Loucy (cell line): ENCODE results near the gene TLE2.

ENCODE experiments used
- H2AFZ ChIP-seq: fragments of 200-600 bp; sonication (generic); 2 replicates; pipeline ENCODE4 v1.6.0; 2016; ENCODE audit warnings: antibody characterized with exemption, mild to moderate bottlenecking, low read length, moderate library complexity
- H3F3A ChIP-seq: fragments of 200-600 bp; 2 replicates; pipeline ENCODE4 v1.6.0; 2016; ENCODE audit warnings: antibody characterized with exemption, low read depth, mild to moderate bottlenecking
- H3K27me3 ChIP-seq: fragments of 200-600 bp; sonication (generic); 2 replicates; pipeline ENCODE4 v1.6.1; 2014; ENCODE audit warnings: low read length, mild to moderate bottlenecking; ENCODE audit not compliant: insufficient read depth, poor library complexity, severe bottlenecking
- H3K36me3 ChIP-seq: fragments of 200-600 bp; sonication (generic); 2 replicates; pipeline ENCODE4 v1.6.1; 2016; ENCODE audit warnings: low read length; ENCODE audit not compliant: insufficient read depth
- H3K4me1 ChIP-seq: fragments of 200-600 bp; sonication (generic); 2 replicates; pipeline ENCODE4 v1.5.1; 2014; ENCODE audit warnings: low read length, mild to moderate bottlenecking; ENCODE audit not compliant: insufficient read depth, poor library complexity, severe bottlenecking
- H3K4me2 ChIP-seq: fragments of 200-600 bp; sonication (generic); 2 replicates; pipeline ENCODE4 v1.6.0; 2014; ENCODE audit warnings: antibody characterized with exemption, low read length, low read depth, mild to moderate bottlenecking; ENCODE audit not compliant: poor library complexity, severe bottlenecking
- H3K4me3 ChIP-seq: fragments of 200-600 bp; sonication (generic); 2 replicates; pipeline ENCODE4 v1.5.1; 2014; ENCODE audit warnings: low read length, mild to moderate bottlenecking, mixed read lengths; ENCODE audit not compliant: poor library complexity, severe bottlenecking
- H3K79me2 ChIP-seq: fragments of 200-600 bp; sonication (generic); 2 replicates; pipeline ENCODE4 v1.6.1; 2014; ENCODE audit warnings: low read length; ENCODE audit not compliant: insufficient read depth
- H3K9ac ChIP-seq: fragments of 200-600 bp; sonication (generic); 2 replicates; pipeline ENCODE4 v1.6.0; 2014; ENCODE audit warnings: mild to moderate bottlenecking, low read depth, low read length, moderate library complexity; ENCODE audit not compliant: poor library complexity, severe bottlenecking
- H3K9me2 ChIP-seq: fragments of 200-600 bp; sonication (generic); replicated peaks from 2 replicates; pipeline ENCODE4 v1.6.1; 2016; ENCODE audit warnings: low read depth, low read length, mixed read lengths
- H3K9me3 ChIP-seq: fragments of 200-600 bp; sonication (generic); 2 replicates; pipeline ENCODE4 v1.6.1; 2014; ENCODE audit warnings: mild to moderate bottlenecking, antibody characterized with exemption, low read length, low read depth; ENCODE audit not compliant: insufficient read depth
- H4K20me1 ChIP-seq: fragments of 200-600 bp; sonication (generic); 2 replicates; pipeline ENCODE4 v1.6.0; 2014; ENCODE audit warnings: antibody characterized with exemption, low read length, mild to moderate bottlenecking; ENCODE audit not compliant: insufficient read depth, poor library complexity, severe bottlenecking
- CTCF ChIP-seq: fragments of 200-600 bp; sonication (generic); conservative IDR thresholded peaks from 2 replicates; pipeline ENCODE4 v1.5.1; 2014; ENCODE audit warnings: mild to moderate bottlenecking, antibody characterized with exemption, low read length
- EZH2phosphoT487 ChIP-seq: fragments of 200-600 bp; IDR thresholded peaks from 2 replicates; pipeline ENCODE4 v1.6.1; 2018; ENCODE audit warnings: antibody characterized with exemption, mild to moderate bottlenecking, moderate library complexity, borderline replicate concordance

TLE2 gene

GRCh38 chr19:2950286-2951124 lies 78.6 kb downstream of the TLE2 start:
- Histone ChIP-seq H3K9me2 (no peaks in the 10 kb centered on the region), H3F3A (no peaks in the 10 kb centered on the region), H3K27me3 (no peaks in the 10 kb centered on the region), H3K9ac (peak overlapping the region; percentile 83), H4K20me1 (no peaks in the 10 kb centered on the region), H3K36me3 (no peaks in the 10 kb centered on the region), H3K4me2 (peak overlapping the region; percentile 93), H3K4me1 (peaks cover 7% of the 10 kb centered on the region), H2AFZ (peak overlapping the region; percentile 64), H3K9me3 (no peaks in the 10 kb centered on the region), H3K79me2 (peaks cover 13% of the 10 kb centered on the region), H3K4me3 (peak overlapping the region; percentile 87)
- TF ChIP-seq EZH2phosphoT487 (no peak), CTCF (no peak)

- no peaks in the 10 kb centered on the region for H3F3A ChIP-seq
- H3K27me3 ChIP-seq, result no peaks in the 10 kb centered on the region
- H3K9me3 ChIP-seq, result no peaks in the 10 kb centered on the region
- H3K9ac ChIP-seq, result peak overlapping the region; percentile 83
- H3K4me2 ChIP-seq, result peak overlapping the region; percentile 93
- H3K9me2 ChIP-seq, result no peaks in the 10 kb centered on the region
- H2AFZ ChIP-seq, result peak overlapping the region; percentile 64
- peaks cover 13% of the 10 kb centered on the region for H3K79me2 ChIP-seq
- TF ChIP-seq CTCF, result no peak
- no peak for TF ChIP-seq EZH2phosphoT487
- H3K4me3 ChIP-seq, result peak overlapping the region; percentile 87
- H3K4me1 ChIP-seq, result peaks cover 7% of the 10 kb centered on the region
- H4K20me1 ChIP-seq, result no peaks in the 10 kb centered on the region
- H3K36me3 ChIP-seq, result no peaks in the 10 kb centered on the region
Observed at GRCh38 chr19:2949939-2950285, 79.2 kb downstream of the TLE2 start.
